Memory B cell (primary cell): ENCODE data around the gene NUDT5.
"Not testable (repeated sequence)": the region's sequence is repeated elsewhere in the genome, so short reads cannot be mapped to it uniquely, and the experiment has no call there.

Source experiments
- ATAC-seq: fragments of 150-1000 bp; cut with Tn5 transposase; 2 replicates; pipeline ENCODE4 v1.10.0; 2021; ENCODE audit warnings: low read depth, mild to moderate bottlenecking, moderate library complexity
- DNase-seq, 2 donors: peaks; one replicate each; pipeline ENCODE4 v3.0.0; 2022; ENCODE audit warnings: low spot score in 2 of 2
- H3K27ac Mint-ChIP-seq: one replicate; pipeline ENCODE4 v1.8.0; 2022; ENCODE audit warnings: mild to moderate bottlenecking, moderate library complexity, mixed read lengths
- H3K27me3 Mint-ChIP-seq: one replicate; pipeline ENCODE4 v1.8.0; 2022; ENCODE audit warnings: mixed read lengths
- H3K36me3 Mint-ChIP-seq: one replicate; pipeline ENCODE4 v1.8.0; 2022; ENCODE audit warnings: mild to moderate bottlenecking, mixed read lengths
- H3K4me1 Mint-ChIP-seq: one replicate; pipeline ENCODE4 v1.8.0; 2022; ENCODE audit warnings: mixed read lengths
- H3K4me3 Mint-ChIP-seq: one replicate; pipeline ENCODE4 v1.8.0; 2022; ENCODE audit warnings: mild to moderate bottlenecking, moderate library complexity, mixed read lengths
- H3K9me3 Mint-ChIP-seq: one replicate; pipeline ENCODE4 v1.8.0; 2022; ENCODE audit warnings: mixed read lengths

NUDT5 gene

GRCh38 chr10:12193193-12193592 lies 2.5 kb downstream of the NUDT5 start:
- H3K36me3 Mint-ChIP-seq = peaks cover 7% of the 10 kb centered on the region
- peaks cover 20% of the 10 kb centered on the region for H3K4me1 Mint-ChIP-seq
- no peaks in the 10 kb centered on the region for H3K9me3 Mint-ChIP-seq
- ATAC-seq (no peak), DNase-seq (no peak)
- H3K27me3 Mint-ChIP-seq = no peaks in the 10 kb centered on the region
- peak overlapping the region; percentile 58 for H3K27ac Mint-ChIP-seq
- H3K4me3 Mint-ChIP-seq = no peak overlapping the region

DNA sequence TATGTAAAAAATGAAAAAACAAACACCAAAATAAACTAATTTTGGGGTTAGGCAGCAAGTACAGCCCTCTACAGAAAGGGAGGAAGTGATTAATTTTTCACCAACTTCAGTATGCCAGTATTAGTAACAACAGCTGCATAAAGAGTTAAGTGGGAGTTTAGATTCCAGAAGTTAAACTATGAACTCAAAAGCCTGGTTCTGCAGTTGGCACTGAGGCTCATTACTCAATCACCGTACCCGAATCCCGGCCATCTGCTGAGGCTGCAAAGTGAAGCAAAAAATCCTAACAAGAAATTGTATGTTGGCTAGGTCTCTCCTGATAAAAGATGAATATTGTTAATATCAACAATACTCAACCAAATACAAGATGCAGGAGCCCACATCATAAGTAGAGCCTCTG lies 4.0 kb downstream of the NUDT5 start:
- ATAC-seq (no peak), DNase-seq (no peak)
- no peak overlapping the region for H3K27ac Mint-ChIP-seq
- no peak overlapping the region for H3K4me3 Mint-ChIP-seq
- H3K27me3 Mint-ChIP-seq = no peaks in the 10 kb centered on the region
- H3K4me1 Mint-ChIP-seq = peaks cover 23% of the 10 kb centered on the region
- H3K9me3 Mint-ChIP-seq = no peaks in the 10 kb centered on the region
- peaks cover 15% of the 10 kb centered on the region for H3K36me3 Mint-ChIP-seq

DNA sequence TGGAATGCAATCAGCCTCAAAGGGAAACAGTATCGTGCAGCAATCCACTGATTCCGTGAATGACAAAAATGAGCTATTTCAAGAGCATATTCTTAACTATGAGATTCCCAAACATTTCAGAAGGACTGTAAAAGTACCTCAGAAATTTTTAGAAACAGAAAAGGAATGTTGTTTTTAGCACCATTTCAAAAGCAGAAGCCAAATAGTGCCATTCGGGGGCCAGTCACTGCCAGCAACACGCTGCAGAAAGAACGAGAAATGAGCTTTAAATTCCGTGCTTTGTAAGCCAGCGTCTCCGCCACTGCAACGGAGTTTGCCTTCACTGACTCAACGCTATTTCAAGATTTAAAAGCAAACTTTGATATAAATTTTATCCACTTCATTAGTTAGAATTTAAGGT lies 6.3 kb downstream of the NUDT5 start:
- no peak for ATAC-seq
- Mint-ChIP-seq H3K9me3 (no peaks in the 10 kb centered on the region), H3K4me3 (no peak overlapping the region), H3K27me3 (no peaks in the 10 kb centered on the region), H3K4me1 (peaks cover 15% of the 10 kb centered on the region), H3K36me3 (peaks cover 23% of the 10 kb centered on the region), H3K27ac (no peak overlapping the region)
- no peak for DNase-seq

- Mint-ChIP-seq H3K9me3 (no peaks in the 10 kb centered on the region), H3K27me3 (no peaks in the 10 kb centered on the region), H3K4me3 (no peak overlapping the region), H3K36me3 (peaks cover 23% of the 10 kb centered on the region), H3K4me1 (peaks cover 10% of the 10 kb centered on the region), H3K27ac (no peak overlapping the region)
- ATAC-seq = no peak
- DNase-seq = no peak
Measured at GRCh38 chr10:12188656-12189055, 7.0 kb downstream of the NUDT5 start.

DNA sequence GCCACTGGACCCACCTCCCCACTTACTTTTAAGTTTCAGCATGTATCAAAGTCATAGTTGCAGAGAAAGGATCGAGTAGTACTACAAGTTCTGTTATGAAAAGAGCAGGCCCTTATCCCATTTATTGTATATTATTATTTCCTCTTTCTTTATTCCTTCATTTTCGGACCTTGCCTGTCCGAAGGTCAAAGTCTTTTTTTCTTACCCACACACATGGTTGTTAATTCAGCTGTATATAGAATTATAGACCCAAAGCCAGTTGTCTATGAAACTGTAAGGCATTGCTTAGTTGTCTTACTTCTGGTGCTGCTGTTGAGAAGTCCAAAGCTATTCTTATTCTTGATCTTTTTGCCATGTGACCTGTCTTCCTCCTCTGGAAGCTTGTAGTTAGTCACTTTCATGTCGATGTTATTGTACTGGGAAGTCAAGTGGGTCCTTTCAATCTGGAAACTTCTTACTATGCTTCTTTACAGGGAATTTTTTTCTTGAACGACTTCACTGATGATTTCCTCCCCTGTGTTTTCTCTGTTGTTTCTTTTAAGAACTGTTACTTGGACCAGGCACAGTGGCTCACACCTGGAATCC lies 8.3 kb downstream of the NUDT5 start:
- Mint-ChIP-seq H3K4me3 (no peak overlapping the region), H3K27ac (peak overlapping the region; percentile 56), H3K4me1 (peaks cover 8% of the 10 kb centered on the region), H3K27me3 (no peaks in the 10 kb centered on the region), H3K9me3 (no peaks in the 10 kb centered on the region), H3K36me3 (peaks cover 21% of the 10 kb centered on the region)
- DNase-seq (no peak), ATAC-seq (no peak)

DNA sequence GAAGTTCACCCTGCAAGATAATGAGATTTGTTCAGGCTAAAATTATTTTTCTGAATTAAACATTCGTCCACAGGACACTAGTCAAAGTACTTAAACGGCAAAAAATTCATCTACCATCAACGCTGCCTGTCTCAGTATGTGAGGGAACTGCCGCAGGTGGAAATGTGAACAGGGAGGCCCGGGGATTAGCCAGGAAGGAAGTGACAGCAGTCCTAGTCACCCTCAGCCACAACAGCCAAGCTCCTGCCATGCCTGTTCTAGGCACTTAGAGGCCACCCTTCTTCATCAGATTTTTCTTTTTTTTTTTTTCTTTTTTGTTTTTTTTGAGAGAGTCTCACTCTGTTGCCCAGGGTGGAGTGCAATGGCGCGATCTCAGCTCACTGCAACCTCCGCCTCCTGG lies 9.4 kb downstream of the NUDT5 start:
- H3K4me1 Mint-ChIP-seq = peaks cover 7% of the 10 kb centered on the region
- no peak overlapping the region for H3K27ac Mint-ChIP-seq
- no peaks in the 10 kb centered on the region for H3K27me3 Mint-ChIP-seq
- DNase-seq (no peak), ATAC-seq (no peak)
- H3K36me3 Mint-ChIP-seq = peaks cover 19% of the 10 kb centered on the region
- H3K9me3 Mint-ChIP-seq = no peaks in the 10 kb centered on the region
- H3K4me3 Mint-ChIP-seq = no peak overlapping the region

GRCh38 chr10:12184165-12184564 lies 11.5 kb downstream of the NUDT5 start:
- H3K4me3 Mint-ChIP-seq = no peak overlapping the region
- H3K36me3 Mint-ChIP-seq = peaks cover 20% of the 10 kb centered on the region
- DNase-seq (no peak), ATAC-seq (no peak)
- no peak overlapping the region for H3K27ac Mint-ChIP-seq
- no peaks in the 10 kb centered on the region for H3K27me3 Mint-ChIP-seq
- H3K9me3 Mint-ChIP-seq = no peaks in the 10 kb centered on the region
- H3K4me1 Mint-ChIP-seq = peaks cover 7% of the 10 kb centered on the region

DNA sequence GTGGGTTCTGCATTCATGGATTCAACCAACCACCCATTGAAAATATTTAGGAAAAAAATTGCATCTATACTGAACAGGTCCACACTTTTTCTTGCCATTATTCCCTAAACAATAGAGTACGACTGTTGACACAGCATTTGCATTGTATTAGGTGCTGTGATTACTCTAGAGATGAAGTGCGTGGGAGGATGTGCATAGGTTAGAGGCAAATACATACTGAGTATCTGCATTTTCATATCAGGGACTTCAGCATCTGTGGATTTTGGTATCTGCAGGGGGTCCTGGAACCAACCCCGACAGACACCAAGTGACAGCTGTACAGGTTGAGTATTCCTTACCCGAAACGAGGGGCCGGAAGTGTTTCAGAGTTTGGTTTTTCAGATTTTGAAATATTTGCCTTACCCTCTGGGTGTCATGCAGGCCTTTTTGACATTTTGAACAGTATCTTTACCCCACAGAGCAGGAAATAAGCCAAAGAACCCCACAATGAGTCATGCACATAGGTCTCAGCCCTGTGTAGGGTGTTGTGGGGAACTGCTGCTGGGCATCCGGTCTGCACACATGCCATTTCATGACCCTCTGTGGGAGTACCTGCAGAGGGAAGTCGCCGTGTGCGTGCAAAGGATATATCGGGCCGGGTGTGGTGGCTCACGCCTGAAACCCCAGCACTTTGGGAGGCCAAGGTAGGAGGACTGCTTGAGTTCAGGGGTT lies 14.5 kb downstream of the NUDT5 start:
- Mint-ChIP-seq H3K27me3 (no peaks in the 10 kb centered on the region), H3K9me3 (no peaks in the 10 kb centered on the region), H3K27ac (peak overlapping the region; percentile 53), H3K4me1 (peaks cover 2% of the 10 kb centered on the region), H3K36me3 (peaks cover 15% of the 10 kb centered on the region), H3K4me3 (no peak overlapping the region)
- ATAC-seq = peak; percentile 97
- peak in 1 of 2 donors; percentile 21 for DNase-seq

DNA sequence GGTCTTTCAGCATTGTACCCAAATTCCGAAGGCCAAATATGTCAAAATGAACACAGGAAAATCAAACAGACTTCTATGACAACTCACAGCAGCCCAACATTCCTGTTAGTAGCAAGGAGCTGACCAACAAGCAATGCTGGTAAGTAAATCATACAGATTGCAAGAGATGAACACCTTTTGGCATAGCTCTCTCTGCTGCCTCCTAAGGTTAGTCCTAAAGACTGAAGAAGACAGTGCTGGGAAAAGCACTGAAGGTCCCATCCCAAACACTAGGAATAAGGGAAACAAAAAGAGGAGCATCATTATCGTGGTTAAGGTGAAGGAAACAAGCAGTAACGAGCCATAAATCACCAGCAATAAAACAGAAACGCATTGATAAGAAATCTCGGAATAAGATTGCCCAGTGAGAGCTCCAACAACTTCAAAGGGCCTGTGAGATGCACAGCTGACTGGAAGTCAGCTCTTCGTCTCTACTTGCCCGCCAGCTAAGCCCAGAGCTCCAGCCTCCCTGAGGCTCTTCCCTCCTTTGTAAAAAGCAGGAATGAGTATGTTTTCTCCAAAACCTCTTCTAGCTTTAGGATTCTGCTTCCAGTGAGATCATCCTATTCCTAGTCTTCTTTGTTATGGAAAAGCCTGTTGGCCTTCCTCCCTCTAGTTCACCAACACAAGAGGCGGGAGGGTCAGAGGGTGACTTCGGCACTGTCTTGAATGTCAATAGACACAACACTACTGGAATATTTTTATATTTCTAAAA lies 15.3 kb downstream of the NUDT5 start:
- no peaks in the 10 kb centered on the region for H3K9me3 Mint-ChIP-seq
- H3K4me3 Mint-ChIP-seq = no peak overlapping the region
- DNase-seq (no peak), ATAC-seq (no peak)
- H3K4me1 Mint-ChIP-seq = peaks cover 2% of the 10 kb centered on the region
- H3K36me3 Mint-ChIP-seq = peaks cover 9% of the 10 kb centered on the region
- H3K27me3 Mint-ChIP-seq = no peaks in the 10 kb centered on the region
- H3K27ac Mint-ChIP-seq = peak overlapping the region; percentile 53

- Mint-ChIP-seq H3K4me1 (peaks cover 2% of the 10 kb centered on the region), H3K4me3 (no peak overlapping the region), H3K27me3 (no peaks in the 10 kb centered on the region), H3K36me3 (peaks cover 6% of the 10 kb centered on the region), H3K27ac (peak overlapping the region; percentile 74), H3K9me3 (no peaks in the 10 kb centered on the region)
- ATAC-seq = no peak
- no peak for DNase-seq
Measured at GRCh38 chr10:12179606-12180170, 16.0 kb downstream of the NUDT5 start.

DNA sequence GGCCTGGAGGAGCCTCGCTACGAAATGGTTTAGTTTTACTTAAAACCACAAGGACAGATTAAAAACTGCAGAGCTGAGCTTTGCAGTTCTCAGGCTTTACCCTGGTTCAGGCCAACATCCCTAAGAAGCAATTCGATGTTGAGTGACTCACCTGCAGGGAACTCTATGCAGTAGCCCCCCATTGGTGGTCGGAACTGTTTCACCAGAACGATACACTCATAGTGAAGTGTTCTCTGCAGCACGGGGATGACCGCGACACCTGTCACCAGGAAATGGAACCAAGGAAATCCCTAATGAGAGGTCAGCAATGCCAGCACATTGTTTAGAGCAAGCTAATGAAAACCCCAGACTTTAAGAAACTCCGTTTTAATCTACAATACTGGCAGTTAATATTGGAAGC lies 18.0 kb downstream of the NUDT5 start:
- Mint-ChIP-seq H3K27me3 (no peaks in the 10 kb centered on the region), H3K9me3 (no peaks in the 10 kb centered on the region), H3K36me3 (peaks cover 11% of the 10 kb centered on the region), H3K4me1 (peaks cover 2% of the 10 kb centered on the region), H3K4me3 (no peak overlapping the region), H3K27ac (no peak overlapping the region)
- ATAC-seq (no peak), DNase-seq (no peak)

GRCh38 chr10:12171512-12171911 lies 24.2 kb downstream of the NUDT5 start:
- not testable (repeated sequence) for ATAC-seq, H3K9me3 Mint-ChIP-seq, H3K27me3 Mint-ChIP-seq, H3K4me1 Mint-ChIP-seq, DNase-seq, H3K27ac Mint-ChIP-seq, H3K4me3 Mint-ChIP-seq
- peaks cover 30% of the 10 kb centered on the region for H3K36me3 Mint-ChIP-seq

DNA sequence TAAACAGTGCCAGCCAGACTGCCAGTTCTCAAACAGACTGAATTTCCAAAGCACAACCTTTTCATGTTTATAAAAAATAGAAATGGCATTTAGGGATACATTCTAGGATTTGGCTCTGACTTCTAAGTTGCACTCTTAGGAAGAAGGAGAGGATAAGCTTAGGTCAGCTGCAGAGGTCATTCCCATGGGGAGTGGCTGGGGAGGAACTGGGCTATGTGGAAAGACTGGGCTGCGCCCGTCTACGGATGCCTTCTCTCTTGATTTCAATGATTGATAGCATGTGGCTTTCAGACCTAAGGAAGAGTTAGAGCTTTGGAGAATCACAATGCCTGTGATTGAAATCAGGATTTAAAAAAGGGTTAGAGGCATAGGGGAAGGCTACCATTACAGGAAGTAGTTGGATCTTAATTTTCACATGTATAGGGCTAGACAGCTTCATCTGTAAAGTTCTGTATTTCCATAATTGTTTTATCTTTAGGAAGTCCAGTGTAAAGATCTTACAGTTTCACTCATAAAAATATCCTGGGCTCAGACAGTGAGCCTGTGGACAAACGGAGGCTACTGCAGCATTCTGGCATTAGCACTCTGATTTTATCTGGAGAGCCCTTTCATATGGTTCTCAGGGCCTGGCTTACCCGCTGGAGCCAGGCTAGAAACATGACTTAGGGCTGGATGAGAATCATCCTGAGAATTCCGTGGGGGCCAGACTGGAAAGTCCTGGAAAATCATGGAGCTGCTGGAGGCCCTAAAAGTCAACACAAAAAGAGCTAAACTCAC lies 29.5 kb downstream of the NUDT5 start:
- no peaks in the 10 kb centered on the region for H3K27me3 Mint-ChIP-seq
- DNase-seq (no peak), ATAC-seq (no peak)
- H3K4me1 Mint-ChIP-seq = no peaks in the 10 kb centered on the region
- H3K9me3 Mint-ChIP-seq = no peaks in the 10 kb centered on the region
- H3K27ac Mint-ChIP-seq = peak overlapping the region; percentile 86
- no peak overlapping the region for H3K4me3 Mint-ChIP-seq
- peaks cover 30% of the 10 kb centered on the region for H3K36me3 Mint-ChIP-seq

- Mint-ChIP-seq H3K4me1 (no peaks in the 10 kb centered on the region), H3K9me3 (no peaks in the 10 kb centered on the region), H3K27ac (peak overlapping the region; percentile 86), H3K36me3 (peaks cover 23% of the 10 kb centered on the region), H3K4me3 (no peak overlapping the region), H3K27me3 (no peaks in the 10 kb centered on the region)
- DNase-seq (no peak), ATAC-seq (no peak)
Measured at GRCh38 chr10:12165036-12165435, 30.7 kb downstream of the NUDT5 start.
